H9 (cell line): Measurements from ENCODE around the gene CMTM7. TPM values are rescaled to one million over a fixed set of nuclear protein-coding genes. Genes with fewer than 3 reads are reported as not detected.

Source experiments
- DNase-seq: peaks from one replicate; pipeline ENCODE4 v3.0.0-alpha.2; 2017
- H2AFZ ChIP-seq: one replicate; pipeline ENCODE4 v1.6.1; 2013; ENCODE audit warnings: mild to moderate bottlenecking, low read length, control low read depth, moderate library complexity
- H2AK5ac ChIP-seq: 2 replicates; pipeline ENCODE4 v1.6.1; 2013; ENCODE audit warnings: low read length, control low read depth, mixed read lengths; ENCODE audit not compliant: insufficient read length
- H2BK120ac ChIP-seq: one replicate; pipeline ENCODE4 v1.6.1; 2013; ENCODE audit warnings: low read depth, mild to moderate bottlenecking, low read length, control low read depth, inconsistent platforms; ENCODE audit not compliant: poor library complexity, severe bottlenecking
- H2BK12ac ChIP-seq: 2 replicates; pipeline ENCODE4 v1.6.1; 2013; ENCODE audit warnings: low read length, control low read depth, mixed read lengths, low read depth; ENCODE audit not compliant: insufficient read length
- H2BK15ac ChIP-seq: 2 replicates; pipeline ENCODE4 v1.6.1; 2013; ENCODE audit warnings: low read depth, low read length, control low read depth
- H2BK20ac ChIP-seq: one replicate; pipeline ENCODE4 v1.6.1; 2013; ENCODE audit warnings: low read depth, mild to moderate bottlenecking, low read length, control low read depth, inconsistent platforms; ENCODE audit not compliant: poor library complexity, severe bottlenecking
- H2BK5ac ChIP-seq: 2 replicates; pipeline ENCODE4 v1.6.1; 2013; ENCODE audit warnings: low read length, control low read depth, mixed read lengths; ENCODE audit not compliant: insufficient read length
- H3K14ac ChIP-seq: 2 replicates; pipeline ENCODE4 v1.6.1; 2013; ENCODE audit warnings: low read length, control low read depth; ENCODE audit not compliant: insufficient read depth
- H3K18ac ChIP-seq: 2 replicates; pipeline ENCODE4 v1.6.1; 2013; ENCODE audit warnings: low read depth, mild to moderate bottlenecking, mixed read lengths, low read length, control low read depth; ENCODE audit not compliant: insufficient read length
- H3K23ac ChIP-seq: 2 replicates; pipeline ENCODE4 v1.6.1; 2013; ENCODE audit warnings: low read length, control low read depth, mixed read lengths, low read depth; ENCODE audit not compliant: insufficient read length
- H3K23me2 ChIP-seq: 2 replicates; pipeline ENCODE4 v1.6.1; 2013; ENCODE audit warnings: low read depth, mild to moderate bottlenecking, mixed read lengths, low read length, control low read depth; ENCODE audit not compliant: insufficient read length, poor library complexity, severe bottlenecking
- H3K27ac ChIP-seq: 2 replicates; pipeline ENCODE4 v1.5.1; 2013; ENCODE audit warnings: low read length, control low read depth, mixed read lengths, low read depth; ENCODE audit not compliant: insufficient read length
- H3K27me3 ChIP-seq: 2 replicates; pipeline ENCODE4 v1.6.1; 2013; ENCODE audit warnings: low read length, control low read depth, inconsistent platforms; ENCODE audit not compliant: insufficient read depth
- H3K4ac ChIP-seq: 2 replicates; pipeline ENCODE4 v1.6.1; 2013; ENCODE audit warnings: low read depth, mild to moderate bottlenecking, control low read depth, inconsistent platforms, low read length, moderate library complexity
- H3K4me1 ChIP-seq: 2 replicates; pipeline ENCODE4 v1.6.1; 2013; ENCODE audit warnings: low read length, control low read depth, inconsistent platforms; ENCODE audit not compliant: insufficient read depth
- H3K4me2 ChIP-seq: 2 replicates; pipeline ENCODE4 v1.6.1; 2013; ENCODE audit warnings: low read length, control low read depth, mixed read lengths; ENCODE audit not compliant: insufficient read length, insufficient read depth
- H3K56ac ChIP-seq: 2 replicates; pipeline ENCODE4 v1.6.1; 2013; ENCODE audit warnings: low read depth, mild to moderate bottlenecking, mixed read lengths, low read length, control low read depth; ENCODE audit not compliant: insufficient read length
- H3K79me1 ChIP-seq: 2 replicates; pipeline ENCODE4 v1.6.1; 2013; ENCODE audit warnings: low read depth, mild to moderate bottlenecking, moderate library complexity, low read length, control low read depth, inconsistent platforms; ENCODE audit not compliant: insufficient read depth, poor library complexity, severe bottlenecking
- H3K79me2 ChIP-seq: 2 replicates; pipeline ENCODE4 v1.6.1; 2013; ENCODE audit warnings: low read length, control low read depth, inconsistent platforms; ENCODE audit not compliant: insufficient read depth
- H3K9ac ChIP-seq: 2 replicates; pipeline ENCODE4 v1.6.1; 2013; ENCODE audit warnings: low read length, control low read depth, mixed read lengths; ENCODE audit not compliant: insufficient read length; ENCODE audit errors: extremely low read depth
- H3K9me3 ChIP-seq: one replicate; pipeline ENCODE4 v1.6.1; 2013; ENCODE audit warnings: low read depth, low read length, inconsistent platforms; ENCODE audit not compliant: control insufficient read depth
- H3T11ph ChIP-seq: one replicate; pipeline ENCODE4 v1.6.1; 2013; ENCODE audit warnings: mild to moderate bottlenecking, low read length, control low read depth, inconsistent platforms
- H4K20me1 ChIP-seq: one replicate; pipeline ENCODE4 v1.6.1; 2013; ENCODE audit not compliant: control insufficient read depth, insufficient read length, insufficient read depth
- H4K5ac ChIP-seq: 2 replicates; pipeline ENCODE4 v1.6.1; 2013; ENCODE audit warnings: low read depth, mild to moderate bottlenecking, mixed read lengths, low read length, control low read depth; ENCODE audit not compliant: insufficient read length
- H4K8ac ChIP-seq: replicated peaks from 2 replicates; pipeline ENCODE4 v1.6.1; 2013; ENCODE audit warnings: low read length, control low read depth, mixed read lengths, low read depth; ENCODE audit not compliant: insufficient read length
- H4K91ac ChIP-seq: 2 replicates; pipeline ENCODE4 v1.6.1; 2013; ENCODE audit warnings: low read depth, mild to moderate bottlenecking, moderate library complexity, mixed read lengths, low read length, control low read depth; ENCODE audit not compliant: insufficient read length
- H3K27ac Mint-ChIP-seq, 3 experiments: 2 replicates in 2 of 3; 3 replicates in 1 of 3; pipeline ENCODE4 v1.8.0; 2020 to 2021; ENCODE audit warnings: mixed read lengths in 3 of 3, mild to moderate bottlenecking in 1 of 3, moderate library complexity in 1 of 3
- H3K27me3 Mint-ChIP-seq: 2 replicates; pipeline ENCODE4 v1.8.0; 2021; ENCODE audit warnings: low read depth, mild to moderate bottlenecking, moderate library complexity, mixed read lengths
- H3K36me3 Mint-ChIP-seq, 3 experiments: 2 replicates in 2 of 3; 3 replicates in 1 of 3; pipeline ENCODE4 v1.8.0; 2020 to 2021; ENCODE audit warnings: low read depth in 3 of 3, mixed read lengths in 3 of 3; ENCODE audit not compliant: insufficient read depth in 1 of 3
- H3K4me1 Mint-ChIP-seq, 2 experiments: 2 replicates each; pipeline ENCODE4 v1.8.0; 2020; ENCODE audit warnings: mixed read lengths in 2 of 2
- H3K4me3 Mint-ChIP-seq, 2 experiments: 2 replicates in 1 of 2; 3 replicates in 1 of 2; pipeline ENCODE4 v1.8.0; 2020 to 2021; ENCODE audit warnings: mild to moderate bottlenecking in 2 of 2, mixed read lengths in 2 of 2, moderate library complexity in 1 of 2
- H3K9me3 Mint-ChIP-seq, 2 experiments: 2 replicates in 1 of 2; 3 replicates in 1 of 2; pipeline ENCODE4 v1.8.0; 2020; ENCODE audit warnings: mild to moderate bottlenecking in 2 of 2, mixed read lengths in 2 of 2, moderate library complexity in 1 of 2
- CTCF ChIP-seq: fragments of 200-600 bp; sonication (generic); conservative IDR thresholded peaks from 3 replicates; pipeline ENCODE4 v1.8.0; 2021; ENCODE audit warnings: antibody characterized with exemption, mild to moderate bottlenecking
- WGBS: extraction: QIAGEN DNeasy Blood & Tissue Kit; methylation state at CpG from one replicate; pipeline ENCODE4 v1.1.7; 2013; ENCODE audit warnings: missing lambda C conversion rate, low lambda C conversion rate, mixed read lengths; ENCODE audit not compliant: insufficient read length; ENCODE audit errors: extremely low coverage; 5-methylcytosine and 5-hydroxymethylcytosine counted together
- total RNA-seq: library from RNA; stranded (reverse); gene quantifications from 2 replicates; pipeline ENCODE4 v1.2.1, GENCODE V29; 2021

The CMTM7 gene
- total RNA-seq, 1 experiment from 2014 or later: 23.9 TPM

GRCh38 chr3:32469151-32469874, 77.7 kb downstream of the CMTM7 start:
- no peaks in the 10 kb centered on the region for H3K79me2 ChIP-seq
- H4K20me1 ChIP-seq: peaks cover 2% of the 10 kb centered on the region
- DNase-seq: no peak
- H3K23ac ChIP-seq: no peak overlapping the region
- H2BK20ac ChIP-seq: no peak overlapping the region
- no peak overlapping the region for H3K18ac ChIP-seq
- no peak overlapping the region for H3K4me2 ChIP-seq
- no peak overlapping the region for H3K56ac ChIP-seq
- H3K4me1 ChIP-seq: no peaks in the 10 kb centered on the region
- no peak overlapping the region for H3K4ac ChIP-seq
- H3T11ph ChIP-seq: no peak overlapping the region
- no peak overlapping the region for H3K4me3 Mint-ChIP-seq
- no peak overlapping the region for H2AK5ac ChIP-seq
- H3K9me3 Mint-ChIP-seq: no peaks in the 10 kb centered on the region
- no peak overlapping the region for H2BK120ac ChIP-seq
- no peaks in the 10 kb centered on the region; the same call in 1 of the 2 replicates for H3K27me3 Mint-ChIP-seq
- peaks cover 0 to 7% (median 2%) of the 10 kb centered on the region in 3 experiments; a peak in 5 of 7 replicates for H3K36me3 Mint-ChIP-seq
- no CpG with 5 or more reads among the region's 7 CpGs for WGBS
- H3K27me3 ChIP-seq: no peaks in the 10 kb centered on the region
- H3K14ac ChIP-seq: no peak overlapping the region
- no peak overlapping the region for H2AFZ ChIP-seq
- no peak overlapping the region for H3K9ac ChIP-seq
- 0 out of 7 replicates have a peak overlapping the region, but pooled peaks of 1 of the 3 experiments have one; percentile 53 for H3K27ac Mint-ChIP-seq
- H3K4me1 Mint-ChIP-seq: peaks cover 10 to 15% of the 10 kb centered on the region in 2 experiments
- no peak overlapping the region for H3K27ac ChIP-seq
- no peak overlapping the region for H2BK15ac ChIP-seq
- no peaks in the 10 kb centered on the region for H3K23me2 ChIP-seq
- H4K8ac ChIP-seq: no peak overlapping the region
- no peaks in the 10 kb centered on the region for H3K9me3 ChIP-seq
- H3K79me1 ChIP-seq: no peaks in the 10 kb centered on the region
- TF ChIP-seq CTCF: no peak
- H2BK5ac ChIP-seq: no peak overlapping the region
- no peak overlapping the region for H4K5ac ChIP-seq
- H2BK12ac ChIP-seq: no peak overlapping the region
- no peak overlapping the region for H4K91ac ChIP-seq
